Testis (tissue), 3 donors: ENCODE data around the gene LIPA. TPM values are rescaled to one million over a fixed set of nuclear protein-coding genes. Genes with fewer than 3 reads are reported as not detected.

Experiments used
- DNase-seq: peaks from one replicate; pipeline ENCODE4 v3.0.0-alpha.2; 2019
- H3K27ac ChIP-seq, 2 donors: fragments of 200-600 bp; sonication (generic); one replicate each; pipeline ENCODE4 v1.5.1; 2019
- H3K27me3 ChIP-seq: fragments of 200-600 bp; sonication (generic); one replicate; pipeline ENCODE4 v1.5.1; 2019
- H3K36me3 ChIP-seq: fragments of 200-600 bp; sonication (generic); one replicate; pipeline ENCODE4 v1.5.1; 2017; ENCODE audit warnings: low read depth; ENCODE audit errors: missing control alignments
- H3K4me1 ChIP-seq: fragments of 200-600 bp; sonication (generic); one replicate; pipeline ENCODE4 v1.5.1; 2019
- H3K4me3 ChIP-seq, 2 donors: fragments of 200-600 bp; sonication (generic); one replicate each; pipeline ENCODE4 v1.5.1; 2017 to 2019
- H3K9me3 ChIP-seq: fragments of 200-600 bp; sonication (generic); one replicate; pipeline ENCODE4 v1.5.1; 2017
- POLR2A ChIP-seq: fragments of 450-650 bp; IDR thresholded peaks from one replicate; pipeline ENCODE4 v1.6.1; 2017; ENCODE audit warnings: antibody characterized with exemption, mild to moderate bottlenecking, moderate library complexity
- WGBS, 2 donors: methylation state at CpG; one replicate each; pipeline ENCODE4 v1.1.5; 2018; 5-methylcytosine and 5-hydroxymethylcytosine counted together
- intact Hi-C: fragments of 100-400 bp; cut with DNase I; formaldehyde crosslinking; loops from one replicate; pipeline ENCODE4 v1.15.1; 2023; ENCODE audit warnings: low total_unique reads
- polyA plus RNA-seq: library from polyadenylated mRNA; stranded (reverse); fragments of 350-450 nt; fragmentation: Illumina TruSeq; extraction: RNeasy Lipid Tissue Mini Kit (QIAGEN cat#74804); gene quantifications from one replicate; pipeline ENCODE4 v1.2.3, GENCODE V29; 2014; ENCODE audit warnings: low read depth, low replicate concordance; ENCODE audit not compliant: insufficient read depth
- total RNA-seq, 2 donors: library from RNA; depleted of rRNA; stranded (reverse); fragments of >200 nt; gene quantifications; one replicate each; pipeline ENCODE4 v1.2.3, GENCODE V29; 2016
- TF ChIP-seq, protein P1 (sequence below), 3 experiments: fragments of 450-650 bp in 2 of 3; fragments of 200-600 bp in 1 of 3; sonication (generic) in 1 of 3; IDR thresholded peaks; one replicate each; pipeline ENCODE4 v1.5.1; 2016 to 2019; ENCODE audit warnings: antibody characterized with exemption in 3 of 3, mild to moderate bottlenecking in 2 of 3, moderate library complexity in 1 of 3

The LIPA gene
- total and polyA plus RNA-seq, 3 donors from 2014 or later, result 13.3 to 32.3 (median 13.9) TPM

GRCh38 chr10:89266721-89267453 is 15.3 kb upstream of the LIPA start:
- H3K27ac ChIP-seq, result no peak overlapping the region
- H3K36me3 ChIP-seq, result no peaks in the 10 kb centered on the region
- TF ChIP-seq, protein P1, sequence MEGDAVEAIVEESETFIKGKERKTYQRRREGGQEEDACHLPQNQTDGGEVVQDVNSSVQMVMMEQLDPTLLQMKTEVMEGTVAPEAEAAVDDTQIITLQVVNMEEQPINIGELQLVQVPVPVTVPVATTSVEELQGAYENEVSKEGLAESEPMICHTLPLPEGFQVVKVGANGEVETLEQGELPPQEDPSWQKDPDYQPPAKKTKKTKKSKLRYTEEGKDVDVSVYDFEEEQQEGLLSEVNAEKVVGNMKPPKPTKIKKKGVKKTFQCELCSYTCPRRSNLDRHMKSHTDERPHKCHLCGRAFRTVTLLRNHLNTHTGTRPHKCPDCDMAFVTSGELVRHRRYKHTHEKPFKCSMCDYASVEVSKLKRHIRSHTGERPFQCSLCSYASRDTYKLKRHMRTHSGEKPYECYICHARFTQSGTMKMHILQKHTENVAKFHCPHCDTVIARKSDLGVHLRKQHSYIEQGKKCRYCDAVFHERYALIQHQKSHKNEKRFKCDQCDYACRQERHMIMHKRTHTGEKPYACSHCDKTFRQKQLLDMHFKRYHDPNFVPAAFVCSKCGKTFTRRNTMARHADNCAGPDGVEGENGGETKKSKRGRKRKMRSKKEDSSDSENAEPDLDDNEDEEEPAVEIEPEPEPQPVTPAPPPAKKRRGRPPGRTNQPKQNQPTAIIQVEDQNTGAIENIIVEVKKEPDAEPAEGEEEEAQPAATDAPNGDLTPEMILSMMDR (IDR thresholded peaks at IDR 0.05), result no peak
- no peak for TF ChIP-seq POLR2A
- H3K9me3 ChIP-seq, result no peaks in the 10 kb centered on the region
- WGBS, 2 donors, result 31 to 35% methylated on average over 1 of the region's 1 CpG
- no peak overlapping the region for H3K4me3 ChIP-seq
- intact Hi-C loops, result no loop called here
- no peak for DNase-seq
- H3K4me1 ChIP-seq, result peaks cover 3% of the 10 kb centered on the region
- H3K27me3 ChIP-seq, result no peaks in the 10 kb centered on the region

GRCh38 chr10:89263531-89263930 is 12.0 kb upstream of the LIPA start:
- intact Hi-C loops, result no loop called here
- no peak overlapping the region for H3K27ac ChIP-seq
- no peaks in the 10 kb centered on the region for H3K36me3 ChIP-seq
- H3K9me3 ChIP-seq, result no peaks in the 10 kb centered on the region
- H3K4me3 ChIP-seq, result no peak overlapping the region
- peaks cover 7% of the 10 kb centered on the region for H3K4me1 ChIP-seq
- DNase-seq, result no peak
- TF ChIP-seq POLR2A, result no peak
- TF ChIP-seq, protein P1 (IDR thresholded peaks at IDR 0.05), result no peak
- WGBS, 2 donors, result 100% methylated on average over 1 of the region's 1 CpG
- H3K27me3 ChIP-seq, result no peaks in the 10 kb centered on the region

DNA sequence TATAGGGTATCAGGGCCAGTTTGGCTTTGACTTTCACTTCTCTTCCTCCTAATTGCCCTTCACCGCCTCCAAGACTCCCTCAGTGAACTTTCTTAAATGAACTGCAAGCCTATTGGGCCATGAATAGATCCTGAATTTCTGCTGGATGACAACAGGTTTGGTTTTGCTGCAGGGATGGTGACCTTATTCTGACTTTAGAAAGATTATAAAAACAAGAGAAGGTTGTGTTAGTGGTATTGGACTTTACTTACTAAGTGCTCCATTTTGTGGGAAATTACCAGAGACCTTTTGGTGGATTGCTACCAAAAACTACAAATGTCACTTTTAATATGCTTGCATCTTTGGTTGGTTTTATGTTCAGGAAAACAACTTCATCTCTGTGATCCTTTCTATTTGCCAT is 11.5 kb upstream of the LIPA start:
- no peaks in the 10 kb centered on the region for H3K9me3 ChIP-seq
- no peak overlapping the region for H3K27ac ChIP-seq
- H3K27me3 ChIP-seq, result no peaks in the 10 kb centered on the region
- no peak for TF ChIP-seq POLR2A
- TF ChIP-seq, protein P1 (IDR thresholded peaks at IDR 0.05), result no peak
- H3K4me3 ChIP-seq, result no peak overlapping the region
- no peaks in the 10 kb centered on the region for H3K36me3 ChIP-seq
- 88 to 94% methylated on average over 1 of the region's 1 CpG for WGBS, 2 donors
- no peak for DNase-seq
- intact Hi-C loops, result no loop called here
- peaks cover 7% of the 10 kb centered on the region for H3K4me1 ChIP-seq

DNA sequence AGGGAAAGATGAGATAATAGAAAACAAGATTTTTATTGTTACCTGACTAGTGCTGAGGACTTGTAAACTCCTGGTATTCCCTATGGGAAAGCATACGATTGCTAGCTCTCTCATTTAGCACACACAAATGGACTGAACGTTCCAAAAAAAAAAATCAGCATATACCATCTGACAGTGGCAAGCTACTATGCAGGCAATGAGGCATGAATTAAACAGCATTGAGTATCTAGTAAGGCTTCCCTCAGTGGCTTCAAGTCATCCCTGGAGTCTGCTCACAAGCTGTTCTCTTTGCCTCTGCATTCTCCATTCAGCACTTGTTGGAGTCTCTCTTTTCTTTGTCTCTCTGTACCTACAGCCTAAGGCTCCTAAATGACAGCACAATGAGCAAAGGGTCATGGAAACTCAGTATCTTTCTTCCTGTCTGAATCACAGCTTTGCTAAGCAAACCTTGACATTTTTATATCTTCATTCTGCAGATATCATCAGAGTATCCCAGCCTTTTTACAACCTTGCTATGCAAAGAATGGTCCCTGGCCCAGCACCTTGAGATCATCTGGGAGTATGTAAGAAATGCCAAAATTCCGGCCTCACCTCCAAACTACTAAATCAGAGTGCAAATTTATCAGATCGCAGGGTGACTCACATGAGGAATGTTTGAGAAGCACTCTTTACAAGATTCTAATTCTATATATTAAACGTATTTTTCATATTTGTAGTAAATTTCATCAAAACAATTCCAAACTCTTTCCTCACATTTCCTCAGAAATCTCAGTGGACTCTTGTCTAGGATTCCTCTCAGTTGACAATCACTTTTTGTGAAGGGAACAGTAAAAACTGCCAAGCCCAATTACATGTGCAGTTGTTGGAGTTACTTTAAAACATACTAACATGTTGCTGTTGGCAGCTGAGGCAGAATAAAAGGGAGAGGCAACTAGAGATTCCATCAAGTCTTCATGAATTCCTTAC is 10.8 kb upstream of the LIPA start:
- no peak for DNase-seq
- 73 to 74% methylated on average over 5 of the region's 5 CpGs for WGBS, 2 donors

More for the DNA sequence above, 10.8 kb upstream of the LIPA start:
- Histone ChIP-seq H3K4me1 (peaks cover 7% of the 10 kb centered on the region), H3K27me3 (no peaks in the 10 kb centered on the region), H3K27ac (no peak overlapping the region), H3K9me3 (no peaks in the 10 kb centered on the region), H3K36me3 (no peaks in the 10 kb centered on the region), H3K4me3 (no peak overlapping the region)
- TF ChIP-seq, protein P1 (IDR thresholded peaks at IDR 0.05), result no peak
- no peak for TF ChIP-seq POLR2A
- intact Hi-C loops, result no loop called here
